Activated CD4-positive, alpha-beta T cell treated with anti-CD3 and anti-CD28 coated beads, Interleukin-2, Interleukin-6, amounts not matched to agents 100 ng/mL and 50 ng/mL, durations not matched to agents 16 hours and 8 hours (primary cell): ENCODE data around the gene ZBTB46.
A peak's percentile ranks its signal among the peaks of the same experiment; 100 is the strongest.
"Not testable (repeated sequence)": the region's sequence is repeated elsewhere in the genome, so short reads cannot be mapped to it uniquely, and the experiment has no call there.

Source experiments
- DNase-seq: peaks from one replicate; pipeline ENCODE4 v3.0.0-alpha.2; 2020

The ZBTB46 gene

GRCh38 chr20:63783970-63784369 lies 47.1 kb downstream of the ZBTB46 start:
- no peak for DNase-seq

- no peak for DNase-seq
These were observed 48.5 kb downstream of the ZBTB46 start for GRCh38 chr20:63782521-63782971.

GRCh38 chr20:63782051-63782471 lies 49.0 kb downstream of the ZBTB46 start:
- DNase-seq, result peak; percentile 82

- no peak for DNase-seq
These were observed 49.9 kb downstream of the ZBTB46 start for GRCh38 chr20:63781181-63781580.

- no peak for DNase-seq
These were observed 52.2 kb downstream of the ZBTB46 start for GRCh38 chr20:63778857-63779256.

GRCh38 chr20:63778034-63778752 lies 52.9 kb downstream of the ZBTB46 start:
- no peak for DNase-seq

GRCh38 chr20:63777614-63778013 lies 53.5 kb downstream of the ZBTB46 start:
- DNase-seq, result no peak

GRCh38 chr20:63776875-63777274 lies 54.2 kb downstream of the ZBTB46 start:
- not testable (repeated sequence) for DNase-seq

GRCh38 chr20:63775096-63775978 lies 55.7 kb downstream of the ZBTB46 start:
- DNase-seq, result no peak

- no peak for DNase-seq
These were observed 56.8 kb downstream of the ZBTB46 start for GRCh38 chr20:63774306-63774705.

- no peak for DNase-seq
These were observed 57.4 kb downstream of the ZBTB46 start for GRCh38 chr20:63773571-63774241.

- DNase-seq, result no peak
These were observed 58.1 kb downstream of the ZBTB46 start for GRCh38 chr20:63772781-63773518.

- DNase-seq, result no peak
These were observed 59.9 kb downstream of the ZBTB46 start for GRCh38 chr20:63771046-63771707.

- no peak for DNase-seq
These were observed 61.1 kb downstream of the ZBTB46 start for GRCh38 chr20:63769891-63770474.

- DNase-seq, result no peak
These were observed 62.2 kb downstream of the ZBTB46 start for GRCh38 chr20:63768591-63769515.

- DNase-seq, result no peak
These were observed 63.2 kb downstream of the ZBTB46 start for GRCh38 chr20:63767886-63768285.

- DNase-seq, result no peak
These were observed 63.6 kb downstream of the ZBTB46 start for GRCh38 chr20:63767456-63767855.

GRCh38 chr20:63766695-63767426 lies 64.2 kb downstream of the ZBTB46 start:
- DNase-seq, result no peak

GRCh38 chr20:63765902-63766301 lies 65.2 kb downstream of the ZBTB46 start:
- no peak for DNase-seq
